Activated T-helper 1 cell treated with Interleukin-2 at 50 U/mL for 16 hours (primary cell): Measurements from ENCODE around the gene CFAP126.
"Not testable (repeated sequence)": the region's sequence is repeated elsewhere in the genome, so short reads cannot be mapped to it uniquely, and the experiment has no call there.

ENCODE experiments used
- DNase-seq: peaks from one replicate; pipeline ENCODE4 v3.0.0-alpha.2; 2020; ENCODE audit warnings: low read depth

The CFAP126 gene

DNA sequence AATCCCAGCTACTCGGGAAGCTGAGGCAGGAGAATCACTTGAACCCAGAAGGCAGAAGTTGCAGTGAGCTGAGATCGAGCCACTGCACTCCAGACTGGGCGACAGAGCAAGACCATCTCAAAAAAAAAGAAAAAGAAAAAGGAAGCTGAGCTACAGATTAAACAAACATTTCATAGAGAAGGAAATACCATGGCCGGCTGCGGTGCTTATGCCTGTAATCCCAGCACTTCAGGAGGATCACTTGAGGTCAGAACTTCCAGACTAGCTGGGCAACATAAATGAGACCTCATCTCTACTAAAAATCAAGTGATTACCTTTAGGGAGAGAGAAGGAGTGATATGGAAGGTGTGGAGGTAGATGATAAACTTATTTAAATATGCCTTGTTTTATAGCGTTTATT, 14.0 kb upstream of the CFAP126 start:
- no peak for DNase-seq

DNA sequence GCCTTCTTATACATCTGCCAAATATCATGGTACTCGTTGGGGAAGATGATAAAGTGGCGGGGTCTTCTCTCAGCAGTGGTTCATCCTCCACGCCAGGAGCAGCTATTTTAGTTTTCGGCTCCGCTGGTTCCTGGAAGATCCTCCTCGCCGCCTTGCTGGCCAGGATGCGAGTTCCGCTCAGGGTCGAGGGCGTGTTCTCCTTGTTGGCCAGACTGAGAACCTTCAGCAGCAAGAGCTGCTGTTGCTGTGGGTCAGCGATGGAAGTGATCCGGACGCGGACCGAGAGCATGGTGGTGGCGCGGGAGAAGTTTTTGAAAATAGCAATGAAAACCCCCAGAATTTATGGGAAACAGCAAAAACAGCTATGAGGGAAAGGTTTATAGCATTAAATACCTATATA, 11.4 kb upstream of the CFAP126 start:
- DNase-seq, result no peak

DNA sequence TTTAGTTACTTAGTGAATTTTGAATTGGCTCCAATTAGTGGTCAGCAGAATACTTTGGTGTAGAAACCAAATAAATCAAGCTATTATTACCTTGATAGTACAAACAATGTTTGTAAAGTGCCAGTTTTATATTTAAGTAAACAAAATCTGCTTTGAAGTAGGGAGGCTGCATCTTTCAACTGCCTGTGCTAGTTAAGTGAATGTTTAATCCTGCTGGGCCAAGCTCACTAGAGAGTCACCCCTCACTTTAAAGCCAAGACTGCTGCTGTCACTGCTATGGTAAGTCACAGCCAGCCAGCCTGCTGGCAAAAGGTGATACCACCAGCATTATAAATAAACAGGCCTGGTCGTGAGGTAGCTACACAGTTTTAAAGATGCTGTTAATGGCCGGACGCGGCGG, 10.3 kb upstream of the CFAP126 start:
- no peak for DNase-seq

DNA sequence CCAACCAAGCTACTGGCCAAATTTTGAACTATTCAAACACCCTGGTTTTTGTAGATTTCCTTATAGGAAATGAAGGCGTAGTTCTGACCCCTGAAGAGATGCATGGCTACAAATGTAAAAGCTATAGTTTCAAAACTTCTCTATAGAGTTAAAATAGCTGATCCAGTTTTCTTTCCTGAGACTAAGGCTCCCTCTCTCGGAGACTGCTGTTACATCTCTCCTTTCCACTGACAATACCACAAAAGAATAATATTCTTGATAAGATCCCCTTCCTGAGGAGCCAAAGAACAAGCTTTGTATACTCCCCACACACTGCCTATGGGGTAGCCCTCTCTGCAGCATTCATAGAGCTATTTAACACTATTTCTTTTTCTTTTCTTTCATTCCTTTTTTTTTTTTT, 6.7 kb upstream of the CFAP126 start:
- no peak for DNase-seq

DNA sequence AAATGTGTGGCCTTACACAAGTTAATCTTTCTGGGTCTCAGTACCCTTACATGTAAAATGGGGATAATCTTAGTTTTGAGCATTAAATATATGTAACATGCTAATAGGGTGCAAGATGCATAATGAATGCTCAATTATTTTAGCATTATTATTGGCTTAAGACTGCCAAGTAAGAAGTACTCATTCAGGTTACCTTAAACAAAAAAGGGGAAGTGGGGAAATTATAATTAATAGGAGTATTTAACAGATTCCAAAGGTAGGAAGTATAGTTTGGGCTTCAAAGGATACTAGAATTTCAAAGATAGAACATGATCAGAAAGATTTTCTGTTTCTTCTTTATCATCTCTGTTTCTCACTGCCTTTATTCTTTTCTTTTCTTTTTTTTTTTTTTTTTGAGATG, 5.8 kb upstream of the CFAP126 start:
- DNase-seq, result no peak

DNA sequence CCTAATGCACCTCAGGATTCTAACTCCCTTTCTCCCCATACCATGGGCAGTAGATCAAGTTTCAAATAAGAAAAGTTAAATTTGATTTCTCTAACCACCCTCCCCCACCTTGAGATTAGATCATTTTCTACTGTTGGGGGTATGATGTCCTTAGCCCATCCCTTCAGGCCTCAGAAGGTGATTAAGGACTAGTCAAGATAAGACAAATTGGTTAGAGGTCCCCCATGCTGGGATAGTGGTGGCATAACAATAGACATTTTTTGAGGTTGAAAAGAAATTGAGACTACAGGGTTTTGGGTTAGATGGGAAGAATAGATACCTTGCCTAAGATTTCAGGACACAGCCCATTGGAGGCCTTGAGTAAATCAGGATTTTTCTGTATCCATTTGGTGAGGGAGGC, 2.5 kb downstream of the CFAP126 start:
- no peak for DNase-seq

DNA sequence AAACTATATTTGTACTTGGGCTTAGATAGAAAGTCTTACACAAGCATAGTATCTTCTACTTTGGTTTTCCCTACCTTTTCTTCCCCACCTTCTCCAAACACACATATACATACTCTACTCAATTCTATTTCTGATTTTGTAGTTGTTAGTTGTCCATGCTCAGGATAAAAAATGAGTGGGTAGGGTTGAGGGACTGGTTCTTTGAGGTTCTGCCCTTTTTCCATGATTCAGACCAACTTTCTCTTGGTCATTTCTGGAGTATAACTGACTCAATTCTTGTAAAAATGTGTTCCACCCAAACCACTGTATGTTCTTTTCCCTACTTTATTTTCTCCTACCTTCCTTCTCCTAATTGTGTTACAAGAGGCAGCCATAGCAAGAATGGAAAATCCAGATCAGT, 3.3 kb downstream of the CFAP126 start:
- DNase-seq, result no peak

DNA sequence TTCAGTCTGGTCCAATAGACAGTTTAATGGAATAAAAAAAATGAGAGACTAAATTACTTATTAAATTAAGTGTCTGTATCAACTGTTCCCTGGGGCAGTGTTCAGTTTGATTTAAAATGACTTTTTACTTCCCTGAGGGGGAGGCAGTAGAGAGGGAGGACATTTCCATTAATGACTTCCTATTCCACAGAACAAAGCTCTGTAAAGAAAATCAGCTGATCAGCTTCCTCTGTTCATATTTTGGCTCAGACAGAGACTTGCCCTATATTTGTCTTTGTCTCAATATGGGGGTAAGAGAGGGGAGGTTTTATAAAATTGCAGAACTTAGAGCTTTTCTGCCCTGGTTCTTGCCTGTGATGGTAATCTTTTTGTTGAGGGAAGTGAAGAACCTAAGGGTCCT, 8.4 kb downstream of the CFAP126 start:
- no peak for DNase-seq

DNA sequence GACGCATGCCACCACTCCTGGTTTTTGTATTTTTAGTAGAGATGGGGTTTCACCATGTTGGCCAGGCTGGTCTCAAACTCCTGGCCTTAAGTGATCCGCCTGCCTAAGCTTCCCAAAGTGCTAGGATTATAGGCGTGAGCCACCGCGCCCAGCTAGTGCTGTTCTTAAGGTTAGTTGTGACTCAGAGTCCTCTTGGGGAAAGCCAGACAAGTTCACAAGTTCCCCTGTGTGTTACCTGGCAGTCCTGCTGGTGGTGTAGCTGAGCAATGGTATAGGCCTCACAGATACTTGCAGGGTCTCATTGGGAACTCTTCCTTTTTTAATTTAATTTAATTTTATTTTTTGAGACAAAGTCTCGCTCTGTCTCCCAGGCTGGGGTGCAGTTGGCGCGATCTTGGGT, 10.6 kb downstream of the CFAP126 start:
- DNase-seq, result no peak

DNA sequence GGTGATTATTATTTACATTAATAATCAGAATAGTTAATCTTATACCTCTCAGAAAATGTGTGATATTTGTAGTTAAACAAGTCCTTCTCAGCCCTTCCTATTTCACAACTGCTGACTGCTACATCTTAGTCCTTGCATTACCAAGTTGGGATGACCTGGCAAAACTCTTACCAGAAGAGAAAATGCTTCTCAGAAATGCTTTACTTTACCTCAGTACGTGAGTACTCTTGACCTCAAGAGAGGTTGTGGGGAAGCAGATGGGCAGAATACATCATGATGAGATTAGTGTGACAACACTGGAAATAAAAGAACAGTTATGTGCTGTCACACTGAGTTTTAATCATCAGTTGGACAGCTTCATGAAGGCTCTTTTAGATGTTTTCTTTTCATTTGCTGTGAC, 16.2 kb downstream of the CFAP126 start:
- no peak for DNase-seq

DNA sequence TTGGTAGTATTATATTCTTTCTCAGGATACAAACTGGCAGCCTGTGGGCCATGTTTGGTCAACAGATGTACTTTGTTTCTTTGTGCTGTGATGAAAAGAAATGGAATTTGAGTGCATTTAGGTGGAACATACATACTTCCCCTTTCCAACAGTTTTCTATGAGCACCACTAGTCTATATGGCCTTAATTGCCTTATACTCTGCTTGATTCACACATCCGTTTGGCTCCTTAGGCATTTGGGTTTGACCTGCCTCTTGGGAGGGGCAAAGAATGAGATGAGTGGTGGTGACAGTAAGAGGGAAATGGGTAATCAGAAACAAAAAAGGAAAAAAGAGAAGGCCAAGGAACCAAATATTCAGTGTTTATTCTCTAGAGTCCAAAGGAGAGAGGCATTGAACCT, 17.0 kb downstream of the CFAP126 start:
- no peak for DNase-seq

DNA sequence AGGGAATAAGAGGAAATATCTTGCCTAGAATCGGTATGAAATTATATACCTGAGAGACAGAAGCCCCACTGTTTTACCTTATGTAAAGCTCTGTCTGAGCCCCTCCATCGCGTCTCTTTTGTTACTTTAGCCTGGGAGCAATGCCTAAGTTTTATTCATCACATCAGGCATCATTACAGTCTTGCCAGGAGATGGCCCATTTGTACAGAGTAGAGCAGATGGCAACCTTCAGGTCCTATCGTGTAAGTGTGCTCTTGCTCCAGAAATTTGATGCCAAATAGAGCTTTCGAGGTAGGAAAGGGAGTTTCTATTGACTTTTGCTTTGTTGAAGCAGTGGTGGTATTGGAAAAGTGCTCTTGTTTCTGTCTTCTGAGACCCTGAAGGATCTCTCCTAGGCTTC, 24.9 kb downstream of the CFAP126 start:
- DNase-seq, result no peak

DNA sequence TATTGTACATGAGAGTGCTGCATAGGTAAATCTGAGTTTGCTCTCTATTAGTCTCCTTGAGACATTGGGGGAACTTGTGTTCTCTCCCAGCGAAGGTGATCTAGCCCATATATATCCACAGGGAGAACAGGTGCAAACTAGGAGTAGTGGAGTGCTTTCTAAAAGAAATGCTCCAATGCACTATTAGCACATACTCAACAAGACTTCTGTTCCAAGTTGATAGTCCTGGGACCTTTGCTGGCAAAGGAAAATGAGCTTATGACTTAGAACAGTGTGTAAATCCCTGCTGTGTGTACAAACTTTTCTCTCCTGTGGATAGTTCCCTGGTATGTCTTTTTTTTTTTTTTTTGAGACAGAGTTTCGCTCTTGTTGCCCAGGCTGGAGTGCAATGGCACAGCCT, 25.5 kb downstream of the CFAP126 start:
- DNase-seq, result no peak

DNA sequence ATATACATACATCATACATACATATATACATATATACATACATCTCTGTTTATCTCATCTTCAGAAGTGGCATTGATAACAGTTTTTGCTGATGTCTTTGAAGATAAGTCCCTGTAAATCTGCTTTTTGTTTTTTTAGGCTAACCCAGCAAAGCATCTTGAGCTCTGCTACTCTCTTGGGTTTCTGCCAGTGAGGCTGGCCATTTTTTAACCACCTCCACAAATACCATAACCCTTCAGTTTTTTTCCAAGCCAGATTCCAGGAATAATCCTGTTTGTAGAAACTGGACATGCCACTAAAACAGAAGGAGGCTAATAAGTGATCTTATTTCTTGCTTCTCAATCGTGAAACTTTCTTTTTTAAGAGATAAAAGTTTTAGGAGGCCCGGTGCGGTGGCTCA, 31.9 kb downstream of the CFAP126 start:
- DNase-seq, result no peak

DNA sequence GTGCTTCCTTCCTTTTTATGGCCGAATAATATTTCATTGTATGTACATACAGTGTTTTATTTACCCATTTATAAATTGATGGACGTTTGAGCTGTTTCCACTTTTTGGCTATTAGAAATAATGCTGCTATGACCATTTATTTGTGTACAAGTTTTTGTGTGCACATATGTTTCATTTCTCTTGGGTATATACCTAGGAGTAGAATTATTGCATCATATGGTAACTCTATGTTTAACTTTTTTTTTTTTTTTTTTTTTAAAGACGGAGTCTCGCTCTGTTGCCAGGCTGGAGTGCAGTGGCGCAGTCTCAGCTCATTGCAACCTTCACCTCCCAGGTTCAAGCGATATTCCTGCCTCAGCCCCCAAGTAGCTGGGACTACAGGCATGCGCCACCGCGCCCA, 34.5 kb downstream of the CFAP126 start:
- no peak for DNase-seq

DNA sequence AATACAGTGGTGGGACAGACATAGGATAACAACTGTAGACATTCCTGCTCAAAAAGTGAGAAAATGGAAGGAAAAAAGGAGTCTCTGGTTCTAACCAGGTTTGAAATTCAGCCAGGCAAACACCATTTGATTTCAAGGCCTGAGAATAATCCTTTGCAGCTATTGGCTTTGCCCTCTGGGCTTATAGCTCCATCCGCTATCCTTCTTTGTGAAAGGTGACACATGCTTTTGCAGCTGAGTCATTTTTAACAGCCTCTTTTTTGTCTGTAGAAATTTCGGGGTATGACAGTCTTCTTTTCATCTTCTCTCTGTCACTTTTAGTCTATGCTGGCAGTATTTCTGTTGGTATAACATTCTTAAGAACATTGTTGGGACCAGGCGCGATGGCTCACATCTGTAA, 37.3 kb downstream of the CFAP126 start:
- no peak for DNase-seq

DNA sequence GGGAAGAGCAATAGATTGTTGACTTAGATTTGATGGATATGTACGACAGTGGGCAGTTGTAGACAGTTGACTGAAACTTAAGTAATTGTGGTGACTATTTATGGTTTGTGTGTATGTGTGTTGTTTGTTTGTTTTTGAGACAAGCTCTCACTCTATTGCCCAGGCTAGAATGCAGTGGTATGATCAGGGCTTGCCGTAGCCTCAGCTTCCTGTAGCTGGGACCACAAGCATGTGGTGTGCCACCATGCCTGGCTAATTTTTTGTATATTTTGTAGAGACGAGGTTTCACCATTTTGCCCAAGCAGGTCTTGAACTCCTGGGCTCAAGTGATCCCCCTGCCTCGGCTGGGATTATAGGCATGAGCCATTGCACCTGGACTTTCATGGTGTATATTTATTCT, 43.7 kb downstream of the CFAP126 start:
- DNase-seq, result no peak

DNA sequence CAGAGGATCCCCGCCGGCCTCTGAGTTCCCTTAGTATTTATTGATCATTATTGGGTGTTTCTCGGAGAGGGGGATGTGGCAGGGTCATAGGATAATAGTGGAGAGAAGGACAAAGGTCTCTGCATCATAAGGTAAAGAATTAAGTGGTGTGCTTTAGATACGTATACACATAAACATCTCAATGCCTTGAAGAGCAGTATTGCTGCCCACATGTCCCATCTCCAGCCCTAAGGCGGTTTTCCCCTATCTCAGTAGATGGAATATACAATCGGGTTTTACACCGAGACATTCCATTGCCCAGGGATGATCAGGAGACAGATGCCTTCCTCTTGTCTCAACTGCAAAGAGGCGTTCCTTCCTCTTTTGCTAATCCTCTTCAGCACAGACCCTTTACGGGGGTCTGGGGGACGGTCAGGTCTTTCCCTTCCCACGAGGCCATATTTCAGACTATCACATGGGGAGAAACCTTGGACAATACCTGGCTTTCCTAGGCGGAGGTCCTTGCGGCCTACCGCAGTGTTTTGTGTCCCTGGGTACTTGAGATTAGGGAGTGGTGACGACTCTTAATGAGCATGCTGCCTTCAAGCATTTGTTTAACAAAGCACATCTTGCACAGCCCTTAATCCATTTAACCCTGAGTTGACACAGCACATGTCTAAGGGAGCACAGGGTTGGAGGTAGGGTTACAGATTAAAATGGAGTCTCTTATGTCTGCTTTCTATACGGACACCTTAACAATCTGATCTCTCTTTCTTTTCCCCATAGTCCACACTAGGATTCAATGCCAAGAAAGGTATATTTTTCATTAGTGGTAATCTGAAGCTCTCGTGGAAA, 51.6 kb downstream of the CFAP126 start:
- not testable (repeated sequence) for DNase-seq
